GM18505 (cell line): ENCODE measurements around the gene CCBE1.
"Not testable (repeated sequence)": the region's sequence is repeated elsewhere in the genome, so short reads cannot be mapped to it uniquely, and the experiment has no call there.

Source experiments
- ATAC-seq: cut with Tn5 transposase; IDR thresholded peaks from one replicate; pipeline ENCODE4 v1.9.1; 2021; ENCODE audit not compliant: unreplicated experiment
- POLR2A ChIP-seq: IDR thresholded peaks from 4 replicates; pipeline ENCODE4 v1.6.1; 2011; ENCODE audit warnings: borderline replicate concordance; ENCODE audit not compliant: insufficient read depth, insufficient read length; ENCODE audit errors: extremely low read depth

CCBE1 gene

DNA sequence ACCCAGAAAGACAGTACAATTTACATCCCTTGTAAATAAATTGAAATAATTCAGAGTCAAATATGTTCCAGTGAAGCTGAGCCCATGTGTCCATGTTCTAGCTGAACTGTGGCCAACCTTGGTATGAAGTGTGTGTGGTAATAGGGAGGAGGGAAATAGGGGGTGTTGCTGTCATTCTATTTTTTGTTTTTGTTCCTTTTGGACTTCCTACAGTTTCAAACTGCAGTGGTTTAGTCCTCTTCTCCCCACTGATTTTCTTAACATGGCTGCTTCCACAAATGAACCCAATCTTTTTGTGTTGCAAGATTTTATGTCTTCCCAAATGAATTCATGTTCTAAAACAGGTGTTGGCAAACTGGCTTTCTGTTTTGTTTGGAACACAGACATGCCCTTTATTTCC, 156.9 kb downstream of the CCBE1 start:
- TF ChIP-seq POLR2A, result no peak
- no peak for ATAC-seq

DNA sequence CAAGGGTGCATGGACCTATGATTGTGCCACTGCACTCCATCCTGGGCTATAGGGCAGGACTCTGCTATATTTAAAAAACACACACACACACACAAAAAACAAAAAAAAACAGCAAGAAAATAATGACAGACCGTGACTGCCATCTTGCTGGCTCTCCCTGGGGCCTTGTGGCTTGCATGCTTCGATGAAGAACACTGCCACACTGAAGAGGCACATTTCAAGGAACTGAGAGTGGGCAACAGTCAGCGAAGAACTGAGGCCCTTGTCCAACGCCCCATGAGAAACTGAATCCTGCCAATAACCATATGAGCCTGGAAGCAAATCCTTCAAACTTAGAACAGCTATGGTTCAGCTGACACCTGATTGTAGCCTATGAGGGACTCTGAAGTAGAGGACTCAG, 158.1 kb downstream of the CCBE1 start:
- no peak for ATAC-seq

DNA sequence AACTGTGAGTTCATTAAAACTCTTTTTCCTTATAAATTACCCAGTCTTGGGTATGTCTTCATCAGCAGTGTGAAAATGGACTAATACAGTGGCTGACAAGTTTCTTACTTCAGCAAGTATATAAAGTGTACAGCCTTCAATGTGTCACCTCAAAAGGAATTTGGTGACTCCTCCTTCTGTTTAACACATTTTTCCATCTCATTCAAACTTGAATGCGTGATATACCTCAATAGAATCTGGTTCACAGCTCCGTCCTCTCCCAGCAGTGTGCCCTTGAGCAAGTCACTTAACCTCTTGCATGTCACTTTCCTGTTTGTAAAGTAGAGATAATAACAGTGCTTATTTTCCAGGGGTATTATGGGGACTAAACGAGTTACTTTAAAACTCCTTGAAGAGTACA, 159.6 kb downstream of the CCBE1 start:
- no peak for ATAC-seq
- no peak for TF ChIP-seq POLR2A

More for the DNA sequence above, 158.1 kb downstream of the CCBE1 start:
- no peak for TF ChIP-seq POLR2A

DNA sequence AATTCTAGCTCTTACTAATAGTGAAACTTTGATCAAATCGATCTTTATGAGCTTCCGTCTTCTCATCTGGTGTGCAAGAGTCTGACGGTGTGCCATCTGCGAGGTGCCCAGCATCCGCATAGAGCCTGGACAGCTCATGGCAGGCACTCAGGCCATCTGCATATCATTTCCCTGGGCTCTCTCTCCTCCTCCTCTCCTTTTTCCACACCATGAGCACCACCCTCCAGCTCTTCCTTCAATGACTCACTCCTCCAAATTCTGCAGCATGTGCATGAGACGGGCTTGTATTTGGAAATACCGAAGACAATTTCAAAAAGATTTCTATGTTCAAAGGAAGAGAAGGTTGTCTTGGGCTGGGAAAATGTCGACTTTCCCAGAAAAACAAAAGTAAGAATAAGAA, 161.1 kb downstream of the CCBE1 start:
- ATAC-seq, result no peak
- TF ChIP-seq POLR2A, result no peak

DNA sequence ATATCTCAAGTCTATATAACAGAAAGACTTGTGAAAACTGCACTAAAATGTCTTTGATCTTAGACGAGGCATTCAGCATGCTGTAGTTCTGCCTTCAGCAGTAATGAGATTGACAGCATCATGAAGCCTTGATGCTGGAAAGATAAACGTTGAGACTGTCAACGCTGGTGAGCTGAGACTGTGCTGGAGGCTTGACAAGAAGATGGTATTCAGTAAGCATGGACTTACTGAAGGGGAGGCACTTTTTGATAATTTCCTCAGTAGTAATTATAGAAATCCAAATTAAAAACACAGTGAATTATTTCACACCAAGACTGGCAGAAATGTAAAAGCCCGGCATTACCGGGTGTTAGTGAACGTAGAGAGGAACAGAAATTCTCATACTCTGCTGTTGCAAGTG, 162.2 kb downstream of the CCBE1 start:
- ATAC-seq, result no peak
- no peak for TF ChIP-seq POLR2A

DNA sequence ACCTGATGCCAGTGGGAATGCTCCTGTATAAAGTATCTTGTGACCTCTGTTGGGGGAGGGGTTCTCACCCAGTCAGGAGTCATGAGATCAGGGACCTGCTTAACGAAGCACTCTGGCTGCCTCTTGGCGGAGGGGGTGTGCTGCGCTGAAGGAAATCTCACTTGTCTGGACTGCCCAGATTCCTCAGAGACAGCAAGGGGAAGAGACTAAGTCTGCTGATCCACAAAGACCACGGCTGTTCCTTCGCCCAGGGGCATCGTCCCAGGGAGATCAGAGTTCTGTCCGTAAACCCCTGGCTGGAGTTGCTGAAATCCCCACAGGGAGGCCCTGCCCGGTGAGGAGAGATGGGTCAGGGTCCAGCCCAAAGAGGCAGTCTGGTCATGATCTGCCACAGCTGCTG, 168.4 kb downstream of the CCBE1 start:
- ATAC-seq, result no peak
- no peak for TF ChIP-seq POLR2A

DNA sequence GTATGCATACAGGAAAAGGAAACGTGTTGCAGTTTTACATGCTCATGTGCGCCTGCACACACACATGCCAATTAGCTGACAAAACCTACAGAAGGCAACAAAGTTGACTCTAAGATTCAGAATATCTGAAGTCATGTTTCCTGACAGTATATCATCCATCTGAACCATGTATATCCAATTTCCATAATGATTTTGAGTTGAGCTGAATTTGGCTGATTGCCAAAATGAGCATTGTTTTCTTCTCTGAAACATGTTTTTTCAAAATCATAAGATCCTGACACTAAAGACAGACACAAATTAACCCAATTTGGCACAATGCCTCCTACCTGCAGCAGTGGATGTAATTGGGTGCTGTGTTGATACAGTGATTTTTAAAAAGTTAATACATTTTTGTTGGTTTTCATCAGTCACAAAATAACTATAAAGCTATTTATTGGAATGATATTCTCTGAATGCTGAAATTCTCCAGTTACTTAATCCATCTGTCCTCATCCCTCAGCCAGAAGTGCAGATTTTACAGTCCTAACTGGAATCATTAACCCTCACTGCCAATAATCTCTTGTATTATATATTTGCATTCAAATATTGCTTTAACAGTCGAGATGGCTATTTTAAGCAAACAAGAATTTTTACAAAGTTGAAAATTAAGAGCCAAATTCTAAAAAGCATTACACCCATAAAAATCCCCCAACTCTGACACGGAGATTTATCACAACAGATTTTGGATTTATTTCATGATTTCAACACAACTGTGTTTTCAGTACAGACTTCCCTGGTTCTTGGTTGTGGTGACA, 176.5 kb downstream of the CCBE1 start:
- ATAC-seq, result no peak

DNA sequence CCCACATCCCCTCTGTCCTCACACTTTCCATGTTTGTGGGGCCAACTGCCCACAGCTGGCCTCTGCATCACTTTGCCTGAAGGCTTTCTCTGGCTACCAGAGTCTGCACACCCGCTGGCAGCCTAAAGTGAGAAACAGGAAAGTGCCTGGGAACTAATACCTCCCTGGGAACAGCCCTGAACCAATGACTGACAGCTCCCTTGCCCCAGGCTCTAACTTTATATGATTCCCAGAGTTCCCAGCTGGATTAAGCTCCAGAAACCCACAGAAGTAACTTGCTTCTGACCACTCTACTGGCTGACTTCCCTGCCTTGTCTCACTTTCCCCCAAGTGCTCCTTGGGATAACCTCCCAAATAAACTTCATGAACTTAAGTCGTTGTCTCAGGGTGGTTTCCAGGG, 178.5 kb downstream of the CCBE1 start:
- no peak for TF ChIP-seq POLR2A
- no peak for ATAC-seq

More for the DNA sequence above, 176.5 kb downstream of the CCBE1 start:
- TF ChIP-seq POLR2A, result no peak

DNA sequence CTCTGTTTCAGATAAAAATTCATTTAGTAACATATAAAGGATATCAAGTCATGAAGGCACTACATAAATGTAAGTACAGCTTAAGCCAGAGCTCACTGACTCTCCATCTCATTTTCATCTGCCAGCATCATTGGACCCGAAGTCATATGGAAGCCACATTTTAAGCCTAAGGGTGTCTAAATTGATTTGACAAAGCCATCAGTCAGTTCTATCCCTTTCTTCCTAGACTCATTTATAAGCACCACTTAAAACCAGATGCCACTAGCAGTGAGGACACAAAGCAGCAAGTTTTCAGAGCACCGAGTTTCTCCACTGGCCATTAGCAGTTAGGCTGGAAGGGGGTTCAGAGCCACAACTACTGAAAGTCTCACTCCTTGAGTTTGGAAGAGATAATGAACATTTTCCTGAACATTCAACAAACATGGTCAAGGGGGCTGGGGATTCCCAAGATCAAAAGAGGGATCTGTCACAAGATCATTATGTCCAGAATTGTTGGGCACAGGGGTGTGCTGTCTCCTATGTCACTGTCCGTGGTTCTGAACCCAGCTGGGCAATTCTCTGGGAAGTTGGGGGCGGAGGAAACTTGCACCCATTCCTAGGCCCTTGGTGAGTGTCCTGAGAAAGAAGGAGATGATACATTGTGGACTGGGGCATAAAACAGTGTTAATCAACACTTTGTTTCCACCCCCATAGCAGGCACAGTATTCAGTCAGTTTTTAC, 179.6 kb downstream of the CCBE1 start:
- ATAC-seq, result no peak
- no peak for TF ChIP-seq POLR2A

DNA sequence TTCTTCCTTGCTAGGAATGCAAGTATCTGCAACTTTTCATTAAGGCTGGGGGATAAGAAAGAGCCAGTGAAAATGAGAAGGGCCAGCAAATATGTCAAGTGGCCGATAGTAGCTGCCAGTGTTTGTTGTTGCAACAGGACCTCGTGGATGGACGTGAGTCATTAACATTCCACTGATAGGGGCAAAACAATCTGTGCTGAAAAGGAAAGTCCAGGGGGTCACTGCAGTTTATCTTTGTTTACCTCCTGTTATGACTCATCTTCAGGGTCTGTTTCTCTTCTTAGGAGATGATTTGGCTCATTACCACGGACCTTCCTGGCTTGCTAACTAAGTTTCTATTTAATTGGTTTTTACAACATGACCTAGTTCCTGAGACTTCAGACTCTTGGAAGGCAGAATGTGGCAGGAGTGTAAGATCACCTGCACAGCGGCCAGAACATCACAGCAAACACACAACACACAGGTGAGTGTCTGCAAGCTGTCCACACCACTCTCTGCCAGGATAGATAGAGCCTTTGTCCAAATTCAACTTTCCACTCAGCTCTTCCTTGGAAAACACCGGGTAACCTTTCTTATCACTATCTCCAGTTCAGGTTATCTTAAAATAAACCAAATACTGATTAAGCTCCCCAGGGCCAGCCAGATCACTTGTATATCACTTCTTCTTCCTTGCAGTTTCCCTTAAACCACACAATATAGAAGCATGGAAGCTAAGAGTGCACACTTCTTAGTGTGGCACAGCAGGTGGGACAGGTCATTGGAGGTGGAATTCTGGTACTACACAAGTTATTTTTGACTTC, 180.7 kb downstream of the CCBE1 start:
- ATAC-seq, result no peak

DNA sequence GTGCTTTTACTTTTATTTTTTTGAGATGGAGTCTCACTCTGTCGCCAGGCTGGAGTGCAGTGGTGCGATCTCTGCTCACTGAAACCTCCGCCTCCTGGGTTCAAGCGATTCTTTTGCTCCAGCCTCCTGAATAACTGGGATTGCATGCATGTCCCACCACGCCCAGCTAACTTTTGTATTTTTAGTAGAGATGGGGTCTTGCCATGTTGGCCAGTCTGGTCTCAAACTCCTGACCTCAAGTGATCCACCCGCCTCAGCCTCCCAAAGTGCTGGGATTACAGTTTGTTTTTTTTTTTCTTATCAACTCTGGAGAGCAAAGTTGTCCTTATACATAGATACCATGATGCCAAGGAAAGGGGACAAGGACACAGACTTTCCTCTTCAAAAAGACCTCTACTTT, 181.3 kb downstream of the CCBE1 start:
- not testable (repeated sequence) for ATAC-seq

More for the DNA sequence above, 180.7 kb downstream of the CCBE1 start:
- TF ChIP-seq POLR2A, result no peak

DNA sequence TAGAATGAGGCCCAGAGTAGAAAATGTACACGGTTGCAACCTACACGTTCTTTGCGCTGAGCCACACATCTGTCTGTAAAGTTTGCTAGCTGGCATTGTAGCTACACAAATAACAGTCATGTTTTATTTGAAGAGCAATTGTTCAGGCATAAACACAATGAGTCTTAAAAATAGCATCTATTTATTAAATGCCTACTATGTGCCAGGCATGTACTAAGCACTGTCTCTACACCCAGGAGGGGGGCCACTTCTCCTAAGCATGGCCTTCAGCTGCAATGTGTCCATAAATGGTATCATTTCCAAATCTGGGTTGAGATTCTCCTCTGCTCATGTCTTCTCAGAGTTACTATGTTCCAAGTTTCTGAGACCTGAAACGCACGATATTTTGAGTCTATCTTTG, 182.1 kb downstream of the CCBE1 start:
- no peak for TF ChIP-seq POLR2A
- no peak for ATAC-seq

DNA sequence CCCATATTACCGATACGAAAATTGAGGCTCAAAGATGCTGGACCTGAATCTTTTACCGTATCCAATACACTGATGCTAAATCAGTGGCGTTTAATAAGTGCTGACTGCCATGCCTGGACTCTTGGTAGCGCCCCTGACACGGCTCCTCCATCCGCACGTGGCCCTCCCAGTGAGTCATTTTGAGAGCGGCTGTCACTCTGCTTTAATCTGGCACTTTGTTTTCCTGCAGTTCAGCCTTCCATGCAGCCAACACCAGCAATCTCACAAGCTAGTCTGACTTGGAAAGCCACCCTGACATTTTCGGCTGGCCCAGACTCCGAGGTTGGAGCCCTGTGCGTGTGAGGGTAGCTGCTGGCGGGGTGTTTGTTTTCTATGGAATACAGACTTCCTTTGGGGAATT, 183.0 kb downstream of the CCBE1 start:
- TF ChIP-seq POLR2A, result no peak

More for the DNA sequence above, 183.0 kb downstream of the CCBE1 start:
- ATAC-seq, result no peak
